EH (cell line): ENCODE measurements around the gene KCNJ10.
A peak's percentile ranks its signal among the peaks of the same experiment; 100 is the strongest.

Source experiments
- DNase-seq: peaks from one replicate; pipeline ENCODE4 v3.0.0-alpha.2; 2015; ENCODE audit warnings: low read depth

KCNJ10 gene

DNA sequence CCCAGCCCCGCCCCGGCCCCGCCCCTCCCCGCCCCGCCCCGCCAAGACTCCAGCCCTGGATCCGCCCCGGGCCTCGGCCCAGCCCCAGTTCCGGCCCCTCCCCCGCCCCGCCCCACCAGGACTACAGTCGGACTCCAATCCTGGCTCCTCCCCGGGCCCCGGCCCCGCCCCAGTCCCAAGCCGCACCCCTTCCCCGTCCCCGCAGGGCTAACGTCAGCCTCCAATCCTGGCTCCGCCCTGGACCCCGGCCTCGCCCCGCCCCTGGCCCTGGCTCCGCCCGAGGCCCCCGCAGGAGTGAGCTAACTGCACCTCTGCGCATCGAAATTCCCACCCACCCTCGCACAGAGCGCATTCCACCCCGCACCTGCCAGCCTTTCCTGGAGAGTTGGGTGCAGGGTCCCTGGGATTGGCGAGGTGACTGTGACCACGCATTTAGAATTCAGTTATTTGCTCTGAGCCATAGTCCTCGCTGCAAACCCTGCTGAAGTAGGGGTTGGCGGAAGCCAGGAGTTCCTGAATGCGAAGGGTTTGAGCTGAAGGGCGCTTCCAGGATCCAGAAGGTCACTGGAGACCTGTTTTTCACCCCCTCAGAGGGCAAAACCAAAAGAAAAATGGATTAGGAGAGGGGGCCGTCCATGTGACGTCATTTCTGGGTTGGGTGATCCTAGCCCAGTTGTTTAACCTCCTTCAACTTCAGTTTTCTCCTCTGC, 29.0 kb upstream of the KCNJ10 start:
- peak; percentile 94 for DNase-seq

DNA sequence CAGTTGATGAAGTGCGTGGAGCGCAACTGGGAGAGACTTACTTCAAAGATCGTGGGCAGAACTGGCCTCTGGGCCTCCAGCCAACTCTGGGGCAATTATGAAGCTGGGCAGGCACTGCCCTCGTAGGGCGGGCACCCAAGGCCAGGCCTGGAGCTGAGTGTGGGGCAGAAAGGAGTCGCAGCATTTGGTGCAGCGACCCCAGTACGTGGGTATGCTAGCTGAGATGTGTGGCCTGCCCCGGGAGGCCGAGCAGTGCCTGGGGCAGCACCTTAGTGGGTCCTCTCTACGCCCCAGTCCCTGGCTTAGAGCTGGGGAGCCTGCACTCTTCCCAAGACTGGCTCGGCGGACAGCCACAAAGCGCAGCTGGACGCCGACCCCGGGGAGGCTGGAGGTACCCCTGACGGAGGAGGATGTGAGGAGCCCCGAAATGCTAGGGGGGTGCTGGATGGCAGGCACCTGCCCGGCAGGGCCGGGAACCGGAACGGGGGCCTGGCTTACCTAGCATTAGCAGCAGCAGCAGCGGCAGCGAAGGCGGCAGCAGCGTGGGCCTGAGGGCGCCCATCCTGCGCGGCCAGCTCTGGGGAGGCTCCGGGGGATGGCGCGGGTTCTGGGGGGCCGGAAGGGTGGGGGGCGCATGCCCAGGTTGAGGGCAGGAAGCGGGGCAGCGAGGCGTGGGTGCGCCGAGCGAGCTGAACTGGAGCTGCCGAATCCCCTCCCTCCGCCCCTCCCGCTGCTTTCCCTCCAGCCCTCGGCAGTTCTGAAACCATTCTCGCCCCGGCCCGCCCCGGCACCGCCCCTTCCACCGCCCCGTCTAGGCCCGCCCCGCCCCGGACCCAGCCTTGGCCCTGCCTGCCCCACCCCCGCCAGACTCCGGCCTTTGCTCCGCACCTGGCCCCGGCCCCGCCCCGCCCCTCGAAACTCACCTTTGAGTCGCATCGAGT, 28.2 kb upstream of the KCNJ10 start, which contains the start of gene IGSF8:
TSS of gene IGSF8 (minus strand) at position 709 of the 941 bp plus-strand sequence. CDS start at position 562, 147 bp downstream.
- peak; percentile 84 for DNase-seq

DNA sequence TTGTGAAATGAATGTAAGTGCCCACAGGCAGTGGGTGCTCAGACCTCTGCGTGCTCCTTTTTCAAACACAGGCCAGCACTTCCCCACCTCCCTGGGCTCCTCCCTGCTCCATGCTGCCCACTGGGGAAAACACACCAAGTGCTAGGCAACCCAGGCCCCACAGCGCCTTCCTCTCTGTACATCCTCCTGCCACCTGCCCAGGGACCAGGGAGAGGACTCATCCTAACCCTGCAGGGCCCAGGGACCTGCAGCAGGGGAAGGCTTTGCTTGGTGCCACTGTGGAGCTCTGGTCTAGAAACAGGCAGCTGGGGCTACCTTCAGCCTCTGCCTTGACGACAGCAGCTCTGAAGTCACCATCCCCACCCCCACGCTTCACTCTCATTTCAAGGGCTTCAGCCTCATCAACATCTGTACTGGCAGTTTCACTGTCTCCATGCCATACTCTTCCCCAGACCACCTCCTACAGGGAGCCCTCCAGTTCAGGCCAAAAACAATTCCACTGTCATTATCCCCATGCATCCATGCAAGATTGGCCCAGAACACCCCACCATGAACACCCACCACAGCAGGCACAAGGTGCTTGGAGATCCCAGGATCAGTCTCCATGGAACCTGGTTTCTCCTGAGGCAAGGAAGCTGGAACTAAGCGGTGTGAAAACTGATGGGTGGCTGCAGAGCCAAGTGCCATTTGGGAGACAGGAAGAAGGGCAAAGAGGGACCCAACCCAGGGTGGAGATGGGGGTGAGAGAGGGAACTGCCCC, 27.4 kb upstream of the KCNJ10 start:
- no peak for DNase-seq

DNA sequence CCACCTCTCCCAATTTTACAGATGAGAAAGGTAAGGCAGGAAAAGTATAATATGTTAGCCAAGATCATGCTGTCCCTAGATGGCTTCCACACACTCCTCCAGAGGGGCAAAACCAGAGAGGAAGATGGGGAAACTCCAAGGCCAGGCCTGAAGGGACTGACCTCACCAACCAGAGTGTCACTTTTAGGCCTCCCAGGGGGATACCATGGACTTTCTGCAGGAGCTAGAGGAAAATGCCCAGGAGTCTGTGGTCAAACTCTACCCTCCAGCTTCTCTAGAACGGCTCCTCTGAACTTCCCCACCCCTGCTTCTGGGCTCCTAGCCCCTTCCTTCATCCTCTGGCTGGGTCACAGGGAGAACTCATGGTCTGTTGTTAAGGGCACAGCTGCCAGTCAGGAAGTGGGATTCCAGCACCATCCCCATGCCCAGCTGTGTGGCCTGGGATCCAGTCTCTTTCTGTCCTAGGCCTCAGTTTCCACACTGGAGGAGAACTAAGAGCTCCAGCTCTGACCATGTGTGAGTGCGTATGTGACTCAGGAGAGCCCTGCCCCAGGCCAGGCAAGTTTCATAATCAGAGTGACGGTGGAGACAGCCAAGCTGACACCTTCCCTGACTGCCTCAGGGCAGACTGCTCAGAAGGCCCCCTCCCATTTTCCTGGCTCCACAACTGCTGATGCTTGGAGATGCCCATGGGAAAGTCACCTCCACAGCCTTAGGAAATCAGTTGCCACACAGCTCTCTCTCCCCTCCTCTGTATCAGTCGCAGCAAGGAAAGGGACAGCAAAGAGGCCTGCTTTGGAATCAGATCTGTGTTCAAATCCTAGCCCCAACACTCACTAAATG, 26.5 kb upstream of the KCNJ10 start:
- DNase-seq: peak; percentile 70

DNA sequence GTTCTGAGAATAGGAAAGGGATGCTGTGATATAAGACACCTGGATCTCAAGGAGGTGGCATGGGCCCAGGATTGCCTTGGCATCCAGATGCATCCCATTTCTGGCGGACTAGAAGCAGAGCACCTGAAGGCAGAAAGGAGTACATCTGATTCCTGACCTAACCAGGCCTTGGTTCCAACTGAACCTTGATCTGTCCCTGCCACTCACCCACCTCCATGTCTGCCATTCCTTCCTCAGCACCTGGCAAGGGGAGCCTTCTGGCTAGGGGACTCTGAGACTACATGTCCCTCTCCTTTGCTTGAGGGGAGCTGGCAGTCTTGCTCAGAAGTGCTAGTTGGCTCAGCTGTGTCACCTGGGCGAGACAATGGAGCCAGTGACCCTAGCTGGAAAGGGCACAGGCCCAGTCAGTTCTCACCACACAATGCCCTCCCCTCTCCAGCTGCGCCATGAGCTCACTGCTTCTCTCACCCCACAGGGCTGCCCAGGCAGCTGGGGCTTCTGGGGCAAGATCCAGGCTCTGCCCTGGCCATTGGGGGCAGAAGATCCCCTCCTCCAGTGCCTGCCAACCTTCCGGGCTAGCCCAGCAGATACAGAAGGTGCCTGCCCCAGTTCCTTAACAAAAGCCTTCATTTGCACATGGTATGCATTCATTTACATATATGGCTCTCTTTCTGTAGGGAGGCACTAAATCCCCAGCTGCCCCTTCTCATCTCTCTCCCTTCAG, 25.6 kb upstream of the KCNJ10 start:
- no peak for DNase-seq

DNA sequence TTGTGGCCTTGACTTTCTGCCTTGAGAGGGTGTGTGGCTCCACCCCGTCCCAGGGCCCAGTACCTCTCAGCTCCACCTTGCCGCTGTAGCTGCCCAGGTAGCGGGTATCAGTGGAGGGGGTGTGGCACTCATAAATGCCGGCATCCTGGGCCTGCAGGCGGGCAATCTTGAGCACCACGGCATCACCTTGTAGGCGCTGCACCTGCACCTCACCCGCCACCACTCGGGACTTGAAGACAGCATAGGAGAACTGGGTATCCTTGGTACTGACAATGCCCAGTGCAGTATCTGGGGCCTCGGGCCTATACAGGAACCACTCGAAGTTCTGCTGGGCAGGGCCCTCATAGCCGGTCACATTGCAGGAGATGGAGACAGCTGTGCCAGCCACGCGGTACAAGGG, 24.8 kb upstream of the KCNJ10 start:
- DNase-seq: no peak

DNA sequence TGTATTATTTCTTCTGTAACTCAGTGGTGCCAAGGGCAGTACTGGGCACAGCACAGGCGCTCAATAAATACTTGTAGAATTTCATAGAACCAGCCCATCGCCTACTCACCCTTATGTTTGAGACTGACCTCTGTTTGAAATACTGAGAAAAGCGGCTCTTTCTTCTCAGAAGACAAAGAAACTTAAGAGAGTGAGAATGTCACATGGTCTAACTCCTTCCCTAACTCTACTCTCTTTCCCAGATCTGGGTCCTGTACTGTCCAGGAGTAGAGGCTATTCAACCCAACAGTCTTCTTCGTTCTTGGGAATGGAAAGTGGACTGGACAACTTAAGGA, 24.3 kb upstream of the KCNJ10 start:
- no peak for DNase-seq

DNA sequence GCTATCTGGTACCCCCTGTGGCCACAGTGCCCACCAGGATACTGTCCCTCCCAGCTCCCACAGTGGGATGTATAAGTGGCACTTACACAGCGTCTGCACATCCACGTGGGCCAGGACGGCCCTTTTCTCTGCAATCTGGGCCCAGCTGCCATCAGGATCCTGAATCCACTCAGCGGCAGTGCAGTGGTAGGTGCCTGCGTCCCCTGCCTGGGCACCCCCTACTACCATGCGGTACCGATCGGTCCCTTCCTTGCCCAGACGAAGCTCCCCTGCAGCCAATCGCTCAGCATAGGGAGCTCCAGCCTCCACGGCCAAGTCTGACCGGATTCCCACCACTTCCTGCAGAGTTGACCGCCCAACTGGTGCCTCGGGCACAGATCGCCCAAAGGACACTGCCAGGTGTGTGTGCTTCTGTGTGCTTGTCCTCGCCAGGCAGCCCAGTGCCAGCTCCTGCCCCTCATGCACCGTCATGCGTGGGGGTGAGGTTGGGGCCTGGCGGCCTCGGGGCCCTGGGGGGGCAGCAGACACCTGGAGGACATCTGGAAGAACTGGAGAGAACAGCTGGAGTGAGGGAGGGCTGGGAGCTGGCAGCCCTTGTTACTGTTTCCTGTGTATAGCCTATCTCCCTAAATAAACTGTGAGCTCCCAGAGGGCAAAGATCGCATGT, 23.8 kb upstream of the KCNJ10 start:
- no peak for DNase-seq

DNA sequence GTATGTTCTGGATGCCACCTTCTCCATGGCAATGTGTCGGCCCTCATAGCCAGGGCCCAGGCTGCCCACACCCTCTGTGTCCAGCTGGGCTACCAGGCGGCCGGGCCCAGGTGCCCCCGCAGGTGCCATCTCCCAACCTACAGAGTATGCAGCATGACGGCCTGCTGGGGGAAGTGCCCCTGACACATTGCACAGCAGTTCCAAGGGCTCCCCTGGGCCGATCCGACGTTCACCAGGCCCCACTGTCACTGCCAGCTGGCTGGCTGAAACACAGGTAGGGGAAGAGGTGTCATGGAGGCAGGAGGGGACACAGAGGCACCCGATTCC, 23.1 kb upstream of the KCNJ10 start:
- no peak for DNase-seq

DNA sequence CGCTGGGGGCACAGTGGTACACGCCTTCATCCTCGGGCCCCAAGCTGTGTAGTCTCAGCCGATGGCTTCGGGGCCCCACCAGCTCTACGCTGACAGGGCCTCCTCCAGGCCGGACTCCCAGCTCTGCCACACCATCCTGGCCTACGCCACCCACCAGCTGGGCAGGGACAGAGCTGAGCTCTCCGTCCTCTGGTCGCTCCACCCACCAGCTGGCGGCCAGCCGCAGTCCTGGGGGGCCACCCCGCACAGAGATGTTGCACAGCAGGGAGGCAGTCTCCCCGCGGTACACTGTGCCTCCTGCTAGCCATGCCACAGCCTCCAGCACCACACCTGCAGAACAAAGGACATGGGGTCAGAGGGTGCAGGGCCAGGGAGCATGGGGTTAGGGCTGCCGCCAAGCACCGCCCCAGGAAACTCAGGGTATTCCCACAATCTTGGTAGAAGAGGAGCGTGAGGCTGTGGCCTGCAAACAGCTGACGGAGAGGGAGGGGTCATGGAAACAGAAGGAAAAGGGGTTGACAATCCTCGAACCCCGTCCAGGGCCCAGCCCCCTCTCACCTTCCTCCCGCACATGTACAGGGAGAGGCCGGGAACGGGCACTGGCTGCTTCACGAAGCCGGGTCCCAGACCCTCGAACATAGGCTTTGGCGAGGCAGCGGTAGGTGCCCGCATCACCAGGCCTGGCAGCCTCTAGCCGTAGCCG, 22.6 kb upstream of the KCNJ10 start:
- no peak for DNase-seq

DNA sequence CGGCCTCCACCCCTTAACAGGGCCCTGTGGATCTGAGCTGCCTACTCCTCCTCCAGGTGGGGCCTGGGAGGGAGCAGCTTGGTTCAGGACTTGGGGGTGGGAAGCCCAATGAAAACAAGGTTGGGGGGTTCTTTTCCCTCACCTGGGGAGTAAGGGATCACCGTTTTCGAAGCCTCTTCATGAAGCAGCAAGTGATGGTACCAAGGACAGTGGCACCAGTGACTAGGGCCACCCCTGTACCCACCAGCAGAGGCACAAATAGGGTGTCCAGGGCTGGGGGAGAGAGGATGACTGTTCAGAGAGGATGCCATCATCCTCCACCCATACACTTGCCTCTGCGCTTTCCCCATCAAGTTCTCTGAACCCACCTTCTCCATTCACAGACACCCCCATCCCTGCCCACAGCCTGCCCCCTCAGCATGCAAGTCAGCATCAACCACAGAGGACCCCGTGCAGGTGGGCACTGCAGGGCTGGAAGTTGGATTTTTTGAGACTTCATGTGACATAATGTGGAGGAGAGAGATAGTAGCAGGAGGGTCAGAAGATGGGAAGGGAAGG, 21.8 kb upstream of the KCNJ10 start:
- DNase-seq: no peak

DNA sequence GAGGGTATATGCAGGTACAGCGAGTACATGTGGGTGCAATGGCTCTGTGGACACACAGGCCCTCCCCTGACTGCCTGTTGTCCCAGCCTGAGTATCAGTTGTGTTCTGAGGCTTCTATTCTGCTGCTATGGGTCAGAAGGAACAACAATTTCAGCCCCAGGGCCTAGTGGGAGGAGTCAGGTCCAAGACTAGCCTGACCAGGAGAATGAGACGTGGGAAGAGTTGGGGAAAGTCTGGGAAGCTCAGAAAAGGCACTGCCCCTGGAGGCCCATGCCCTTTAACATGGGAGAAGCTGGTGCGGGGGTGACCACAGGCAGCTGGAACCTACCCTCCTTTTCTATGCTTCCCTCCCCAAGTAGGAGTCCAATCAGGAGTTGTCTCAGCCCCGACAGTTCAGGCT, 20.8 kb upstream of the KCNJ10 start:
- peak; percentile 18 for DNase-seq

DNA sequence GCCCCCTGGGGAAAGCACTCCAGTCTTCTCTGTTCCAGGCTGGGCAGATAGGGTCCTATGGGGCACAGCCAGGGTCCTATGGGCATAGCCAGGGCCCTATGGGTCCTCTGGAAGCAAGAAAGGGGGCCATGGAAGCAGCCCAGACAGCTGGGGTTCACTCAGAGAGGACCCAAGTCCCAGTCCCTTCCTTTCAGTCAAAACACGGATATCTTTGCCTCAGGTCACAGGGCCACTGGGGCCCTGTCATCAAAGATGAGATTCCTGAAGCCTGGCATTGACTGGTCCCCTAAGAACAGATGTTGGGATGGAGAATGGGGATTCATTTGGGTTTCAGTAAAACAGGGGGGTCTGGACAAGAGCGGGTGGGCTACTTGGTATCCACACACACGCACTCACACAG, 19.9 kb upstream of the KCNJ10 start:
- no peak for DNase-seq

DNA sequence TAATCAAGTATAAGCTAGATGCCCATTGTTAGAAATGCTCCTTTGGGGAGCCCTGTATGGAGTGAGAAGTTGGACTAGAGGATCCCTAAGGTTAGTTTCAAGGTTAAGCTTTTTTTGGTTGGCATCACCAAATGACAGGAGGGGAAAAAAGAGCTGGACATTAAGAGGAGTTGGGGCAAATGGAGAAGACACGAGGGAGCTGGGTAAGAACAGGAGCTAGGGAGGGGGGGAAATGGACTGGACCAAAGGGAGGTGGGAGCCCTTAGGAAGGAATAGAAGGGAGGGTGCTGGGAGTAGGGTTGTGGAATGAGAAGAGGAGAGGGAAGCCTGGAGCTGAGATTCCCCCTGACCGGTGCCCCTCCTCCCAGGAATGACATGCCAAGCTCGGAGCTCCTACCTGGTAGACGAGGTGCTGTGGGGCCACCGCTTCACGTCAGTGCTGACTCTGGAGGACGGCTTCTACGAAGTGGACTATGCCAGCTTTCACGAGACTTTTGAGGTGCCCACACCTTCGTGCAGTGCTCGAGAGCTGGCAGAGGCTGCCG, 17.2 kb upstream of the KCNJ10 start:
- no peak for DNase-seq

DNA sequence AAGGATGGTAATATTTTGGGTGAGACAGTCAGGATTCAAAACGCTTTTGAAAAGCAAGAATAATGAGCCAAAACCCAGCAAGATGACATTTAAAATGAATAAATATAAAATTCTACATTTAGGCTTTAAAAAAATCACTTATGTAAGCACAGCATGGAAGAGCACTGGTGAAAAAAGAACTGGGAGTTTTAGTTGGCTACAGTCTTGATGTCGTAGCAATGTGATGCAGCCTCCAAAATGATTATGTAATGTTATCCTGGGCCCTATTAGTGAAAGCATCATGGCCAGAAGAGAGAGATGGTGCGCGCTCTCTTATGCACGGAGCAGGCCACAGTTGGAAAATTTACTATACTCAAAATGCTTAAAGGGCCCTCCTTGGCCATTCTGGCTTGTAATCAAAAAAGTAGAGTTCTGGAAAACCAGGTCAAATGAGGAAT, 16.5 kb upstream of the KCNJ10 start:
- DNase-seq: no peak

DNA sequence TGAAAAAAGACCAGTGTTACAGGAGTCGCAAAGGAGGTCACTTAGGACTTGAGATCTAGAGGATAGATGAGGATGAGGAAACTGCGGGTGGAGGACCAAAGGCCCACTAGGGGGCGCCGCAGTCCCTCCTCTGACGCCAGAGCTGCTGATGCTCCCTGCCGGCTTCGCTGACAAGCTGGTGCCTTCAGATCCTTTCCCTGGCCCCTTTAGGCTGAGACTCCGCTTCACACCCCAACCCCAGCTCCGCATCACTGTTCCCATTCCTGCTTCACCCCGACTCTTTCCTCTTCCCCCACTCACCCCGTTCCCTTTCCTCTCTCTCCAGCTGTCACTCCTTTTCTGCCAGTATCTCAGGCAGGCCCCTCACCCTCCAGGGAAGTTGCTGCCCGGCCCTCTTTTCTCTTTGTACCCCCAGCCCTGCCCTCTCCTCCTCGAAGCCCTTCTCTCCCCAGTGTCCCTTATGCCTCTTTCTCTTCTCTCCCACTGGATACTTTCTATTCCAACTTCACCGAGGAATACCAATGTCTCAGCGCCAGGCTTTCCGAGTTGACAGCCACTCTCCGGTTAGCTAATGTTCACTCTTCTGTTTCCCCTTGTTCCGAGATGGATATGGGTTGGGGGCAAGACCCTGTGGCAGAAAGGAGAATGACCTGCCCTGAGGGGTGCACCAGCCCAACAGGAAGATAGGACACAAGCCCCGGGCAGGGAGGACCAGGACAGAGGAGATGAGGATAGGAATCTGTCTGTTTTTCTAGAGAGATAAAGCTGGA, 15.9 kb upstream of the KCNJ10 start:
- peak; percentile 71 for DNase-seq

DNA sequence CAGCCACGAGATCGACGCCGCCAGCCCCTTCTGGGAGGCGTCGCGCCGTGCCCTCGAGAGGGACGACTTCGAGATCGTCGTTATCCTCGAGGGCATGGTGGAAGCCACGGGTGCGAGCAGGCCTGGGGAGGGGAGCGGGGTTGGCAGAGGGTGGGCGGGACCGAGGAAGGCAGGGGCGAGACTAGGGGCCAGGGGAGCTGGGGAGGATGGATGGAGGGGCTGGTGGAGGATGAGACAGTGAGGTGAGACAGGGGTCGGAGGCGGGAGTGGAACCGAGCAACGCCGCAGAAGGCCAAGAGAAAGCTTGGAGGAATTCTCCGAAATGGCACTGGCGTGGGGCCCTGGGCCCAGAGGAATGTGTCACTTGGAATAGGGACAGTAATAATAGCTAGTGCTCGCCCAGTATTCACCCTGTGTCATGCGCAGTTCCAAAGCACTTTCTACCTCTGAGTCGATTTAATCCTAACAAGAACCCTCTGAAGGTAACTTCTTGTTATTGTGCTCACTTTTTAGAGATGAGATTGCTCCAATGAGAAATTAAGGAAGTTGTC, 14.9 kb upstream of the KCNJ10 start:
- no peak for DNase-seq
